GM19043 (cell line): ENCODE measurements around the gene MAFB.

ENCODE experiments used
- ATAC-seq: cut with Tn5 transposase; IDR thresholded peaks from one replicate; pipeline ENCODE4 v1.9.1; 2021; ENCODE audit warnings: low read depth; ENCODE audit not compliant: unreplicated experiment

The MAFB gene

DNA sequence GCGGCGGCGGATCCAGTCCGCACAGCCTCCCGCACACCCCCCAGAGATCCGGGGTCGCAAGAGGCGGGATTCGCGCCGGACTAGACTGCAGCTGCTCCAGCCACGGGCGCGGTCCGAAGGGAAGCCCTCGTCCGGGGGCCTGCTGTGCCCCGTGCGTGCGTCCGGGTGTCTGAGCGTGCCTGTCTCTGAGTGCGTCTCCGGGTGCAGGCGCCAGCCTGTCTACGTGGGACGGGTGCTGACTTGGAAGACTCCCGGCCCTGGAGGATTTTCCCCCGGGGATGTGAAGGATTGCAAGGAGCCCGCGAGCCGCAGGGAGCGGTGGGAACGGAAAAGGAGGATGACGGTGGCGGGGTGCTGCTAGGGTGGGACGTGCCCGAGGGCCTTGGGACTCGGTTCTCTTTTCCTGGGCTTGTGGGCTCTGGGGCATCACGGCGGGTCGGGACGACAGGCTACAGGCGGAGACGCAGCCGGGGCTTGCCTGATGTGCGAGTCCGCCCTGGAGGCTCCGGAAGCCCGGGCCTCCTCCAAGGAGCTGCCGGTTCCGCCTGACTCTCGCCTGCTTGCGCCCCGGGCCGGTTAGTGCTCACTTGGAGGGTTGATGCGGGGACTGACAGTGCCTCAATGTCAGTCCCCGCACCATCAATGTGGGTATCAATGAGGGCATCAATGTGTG lies 5.7 kb downstream of the MAFB start:
- no peak for ATAC-seq

DNA sequence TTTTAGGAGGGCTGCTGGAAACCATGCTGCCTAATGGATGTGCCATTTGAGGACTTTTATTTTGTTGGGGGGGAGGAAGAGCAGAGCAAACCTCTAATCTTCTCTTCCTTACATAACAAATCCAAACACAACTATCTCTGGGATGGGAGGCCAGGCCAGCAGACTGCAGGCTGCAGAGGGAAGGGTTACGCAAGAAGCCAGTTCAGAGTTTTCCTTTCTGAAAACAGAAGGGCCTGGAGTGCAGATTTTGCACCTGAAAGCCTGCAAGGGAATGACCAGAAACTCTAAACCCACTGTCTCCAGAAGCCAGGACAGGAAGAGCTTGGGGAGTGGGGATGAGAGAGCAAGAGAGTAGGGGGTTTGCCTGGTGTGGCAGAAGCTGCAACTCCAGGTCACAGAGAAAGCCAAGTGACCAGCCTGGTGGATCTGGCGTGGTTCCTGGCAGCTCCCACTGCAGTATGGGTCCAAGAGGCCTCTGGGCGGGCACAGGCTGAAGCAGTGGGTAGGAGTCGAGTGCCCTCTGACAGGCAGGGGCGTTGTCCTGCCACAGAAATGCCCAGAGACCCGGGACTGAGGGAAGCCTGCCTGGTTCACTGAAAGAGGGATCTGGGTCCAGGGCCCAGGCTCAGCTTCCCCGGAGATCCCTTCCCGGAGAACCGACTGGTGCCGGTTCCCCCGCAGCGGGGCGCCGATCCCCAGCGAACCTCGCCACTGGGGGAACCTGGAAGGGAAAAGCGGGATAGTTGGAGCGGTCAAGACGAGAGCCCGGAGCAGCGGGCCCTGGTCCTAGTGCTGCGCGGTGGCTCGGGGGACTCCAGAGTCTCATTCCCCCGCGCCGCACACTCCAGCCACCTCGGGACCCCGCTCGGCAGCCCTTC lies 6.7 kb downstream of the MAFB start:
- ATAC-seq, result no peak

DNA sequence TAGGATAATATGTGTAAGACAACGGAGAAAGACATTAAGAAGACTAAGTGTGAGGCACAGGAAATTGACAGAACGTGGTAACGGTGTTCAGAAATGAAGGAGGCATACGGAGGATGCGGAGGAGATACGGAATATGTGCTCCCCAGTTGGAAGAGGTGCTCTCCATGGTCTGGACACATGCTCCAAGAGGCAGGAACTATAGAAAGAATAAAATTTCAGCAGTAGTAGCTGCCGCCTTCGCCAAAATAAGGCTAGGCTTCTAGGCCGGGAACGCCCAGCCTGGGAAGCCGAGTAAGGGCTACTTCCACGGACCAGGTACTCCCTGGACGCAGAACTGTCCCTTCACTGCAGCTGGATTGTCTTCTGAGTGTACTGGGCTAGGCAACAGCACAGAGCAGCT lies 7.4 kb downstream of the MAFB start:
- ATAC-seq, result no peak

DNA sequence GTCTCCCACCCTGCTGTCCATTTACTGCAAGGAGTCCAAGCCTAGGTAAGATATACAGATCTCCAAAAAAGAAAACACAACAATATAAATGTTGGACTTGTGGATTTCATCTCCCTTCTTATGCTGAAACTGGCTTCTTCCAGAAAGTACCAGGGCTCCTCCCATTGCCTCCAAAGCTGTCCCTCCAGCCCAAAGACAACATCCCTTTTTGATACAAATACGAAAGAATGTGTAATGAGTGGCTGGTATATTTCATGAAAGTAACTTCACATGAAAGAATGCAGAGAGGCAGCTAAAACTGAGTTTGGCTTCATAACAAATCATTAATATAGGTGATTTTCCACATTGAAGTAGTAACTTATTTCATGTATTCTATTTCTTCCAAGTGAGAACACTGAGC lies 7.9 kb downstream of the MAFB start:
- no peak for ATAC-seq

DNA sequence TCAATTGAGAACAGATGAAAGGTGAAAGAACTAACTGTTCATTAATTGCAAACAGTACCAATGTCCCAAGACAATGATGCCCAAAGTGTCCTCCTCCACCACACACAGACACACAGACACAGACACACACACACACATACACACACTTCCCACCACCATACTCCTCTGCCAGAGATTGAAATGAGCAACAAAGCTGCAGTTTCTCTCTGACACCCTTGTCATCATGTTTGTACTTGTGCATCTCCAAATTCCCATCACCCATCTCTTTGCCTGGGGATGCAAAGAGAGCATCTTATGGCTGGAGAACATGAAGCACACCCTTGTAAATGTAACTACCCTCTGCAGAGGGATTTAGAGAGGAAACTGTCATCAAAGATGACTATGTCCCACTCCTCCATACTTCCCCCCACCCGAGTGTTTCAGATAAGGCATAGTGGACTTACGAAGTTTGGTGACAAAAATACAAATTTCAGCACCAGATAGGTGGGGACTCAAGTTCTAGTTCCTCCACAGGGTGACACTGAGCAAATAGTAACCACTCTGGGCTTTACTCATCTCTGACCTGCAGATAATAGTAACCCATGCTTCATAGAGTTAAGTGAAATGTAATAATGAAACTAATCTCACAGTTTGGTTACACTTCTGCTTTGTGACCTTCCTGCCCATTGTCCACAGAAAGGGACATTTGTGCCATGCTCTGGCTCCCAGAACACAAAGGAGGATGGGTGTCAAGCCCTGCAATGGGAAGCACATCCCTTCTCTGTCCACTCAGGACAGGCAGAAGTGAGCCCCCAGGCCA lies 8.7 kb downstream of the MAFB start:
- ATAC-seq, result no peak

DNA sequence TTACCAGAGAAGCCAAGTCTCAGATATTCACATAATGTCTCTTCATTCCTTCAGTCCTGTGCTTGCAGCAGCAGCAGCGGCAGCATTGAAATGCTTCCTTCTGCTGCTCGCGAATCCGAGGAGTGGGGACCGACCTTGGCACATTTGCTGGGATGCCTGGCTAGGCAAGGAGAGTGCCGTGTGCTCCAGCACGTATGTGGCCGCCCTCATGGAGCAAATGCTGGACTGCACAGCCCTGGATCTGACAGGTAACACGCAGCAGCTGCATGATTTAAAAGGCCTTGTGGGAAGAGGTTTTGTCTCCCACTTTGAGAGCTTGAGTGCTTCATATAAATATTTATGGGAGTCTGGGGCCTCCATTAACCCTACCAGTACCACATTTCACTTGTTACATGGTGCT lies 9.9 kb downstream of the MAFB start:
- ATAC-seq, result no peak

DNA sequence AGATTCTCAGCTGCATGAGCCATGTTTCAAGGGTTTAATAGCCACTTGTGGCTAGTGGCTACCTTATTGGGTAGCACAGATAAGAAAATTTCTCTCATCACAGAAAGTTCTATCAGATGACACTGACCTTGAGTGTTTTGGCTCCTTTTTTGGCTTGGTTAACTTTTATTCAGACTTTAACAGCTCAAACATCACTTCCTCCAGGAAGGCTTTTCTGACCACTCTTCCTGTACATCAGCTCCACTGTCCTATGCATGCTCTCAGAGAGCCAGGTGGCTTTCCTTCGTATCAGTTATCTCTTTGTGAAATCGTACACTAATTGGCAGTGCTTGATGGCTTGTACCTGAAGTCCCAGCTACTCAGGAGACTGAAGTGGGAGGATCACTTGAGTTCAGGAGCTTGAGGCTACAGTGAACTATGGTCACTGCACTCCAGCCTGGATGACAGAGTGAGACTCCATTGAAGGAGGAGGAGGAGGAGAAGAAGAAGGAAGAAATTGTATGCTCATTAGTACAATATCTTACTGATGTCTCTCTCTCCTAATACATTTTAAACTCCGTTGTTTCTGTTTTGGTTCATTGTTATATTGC lies 10.7 kb downstream of the MAFB start:
- no peak for ATAC-seq

DNA sequence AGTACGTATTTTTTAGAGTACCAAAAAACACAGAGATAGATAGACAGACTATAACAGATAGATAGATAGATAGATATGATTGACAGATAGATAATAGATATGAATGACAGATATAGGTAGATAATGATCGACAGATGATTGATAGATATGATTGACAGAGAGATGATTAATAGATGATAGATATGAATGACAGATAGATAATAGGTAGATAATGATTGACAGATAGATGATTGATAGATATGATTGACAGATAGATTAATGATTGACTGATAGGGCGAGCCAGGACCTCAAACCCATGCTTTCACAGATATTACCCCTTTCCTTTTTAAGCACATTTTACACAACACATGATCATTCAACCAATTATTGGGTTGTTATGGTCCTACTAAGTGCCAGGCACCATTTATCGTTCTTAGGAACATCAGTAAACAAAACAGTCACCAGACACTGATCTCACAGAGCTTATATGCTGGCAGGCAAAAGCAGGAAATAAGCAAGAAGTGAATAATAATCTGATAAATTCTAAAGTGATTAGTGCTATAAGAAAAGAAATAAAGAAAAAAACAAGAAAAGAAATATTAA lies 11.6 kb downstream of the MAFB start:
- ATAC-seq, result no peak

DNA sequence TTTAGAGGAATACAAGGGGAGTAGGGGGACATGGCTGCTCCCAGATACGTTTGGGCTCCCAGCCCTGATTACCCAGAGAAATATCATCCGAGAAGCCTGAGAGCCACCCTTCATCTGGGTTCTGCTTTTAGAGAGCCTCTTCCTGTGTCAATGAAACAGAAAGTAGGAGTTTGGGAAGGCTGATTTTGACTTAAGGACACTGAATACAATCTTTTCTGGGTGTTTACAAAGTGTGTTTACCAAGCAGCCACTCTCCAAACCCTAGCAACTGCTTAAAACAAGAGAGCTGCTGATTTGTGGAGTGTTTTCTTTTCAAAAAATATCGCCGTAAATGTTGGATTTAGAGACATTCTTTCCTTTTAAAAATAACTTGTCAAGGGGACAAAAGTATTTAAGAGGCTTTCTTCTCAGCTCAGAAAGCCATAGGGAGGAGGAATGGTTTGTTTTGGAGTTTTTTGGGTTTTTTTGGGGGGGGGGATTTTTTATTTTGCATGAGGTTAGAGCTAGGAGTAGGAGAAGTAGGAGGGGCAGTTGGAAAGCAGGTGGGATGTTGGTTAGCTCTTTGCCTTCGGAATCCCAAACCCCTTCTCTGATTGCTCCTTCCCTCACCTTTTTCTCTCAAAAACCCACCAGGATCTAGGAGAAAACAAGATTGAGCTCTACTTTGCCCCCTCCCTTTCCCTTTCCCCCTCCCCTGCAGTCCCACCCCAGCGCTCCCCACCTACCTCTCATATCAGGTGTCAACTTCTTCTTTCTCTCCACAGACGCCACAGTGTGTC lies 12.4 kb downstream of the MAFB start:
- no peak for ATAC-seq

DNA sequence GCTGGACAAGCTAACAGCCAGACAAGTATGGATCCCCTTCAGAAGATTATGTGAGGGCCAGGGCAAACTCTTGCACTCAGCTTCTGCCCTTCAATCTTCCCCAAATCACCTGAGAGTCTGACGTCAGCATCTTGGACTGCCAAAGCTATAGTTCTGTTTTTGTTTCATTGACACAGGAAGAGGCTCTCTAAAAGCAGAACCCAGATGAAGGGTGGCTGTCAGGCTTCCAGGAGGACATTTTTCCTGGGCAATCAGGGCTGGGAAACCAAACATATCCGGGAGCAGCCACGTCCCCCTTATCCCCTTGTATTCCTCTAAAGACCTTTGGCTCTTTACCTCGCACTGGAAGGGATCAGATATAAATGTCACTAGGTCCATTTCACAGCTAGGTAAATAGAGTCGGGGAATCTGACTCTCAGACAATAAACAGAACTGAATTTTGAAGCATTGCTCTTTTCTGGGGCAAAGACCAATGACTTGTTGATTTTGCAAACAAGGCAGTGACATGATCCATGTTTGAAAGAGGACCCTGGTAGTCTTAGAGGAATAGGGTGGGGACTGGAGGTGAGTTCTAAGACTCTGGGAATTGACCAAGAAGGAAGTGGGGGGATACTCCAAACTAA lies 13.3 kb downstream of the MAFB start:
- no peak for ATAC-seq

DNA sequence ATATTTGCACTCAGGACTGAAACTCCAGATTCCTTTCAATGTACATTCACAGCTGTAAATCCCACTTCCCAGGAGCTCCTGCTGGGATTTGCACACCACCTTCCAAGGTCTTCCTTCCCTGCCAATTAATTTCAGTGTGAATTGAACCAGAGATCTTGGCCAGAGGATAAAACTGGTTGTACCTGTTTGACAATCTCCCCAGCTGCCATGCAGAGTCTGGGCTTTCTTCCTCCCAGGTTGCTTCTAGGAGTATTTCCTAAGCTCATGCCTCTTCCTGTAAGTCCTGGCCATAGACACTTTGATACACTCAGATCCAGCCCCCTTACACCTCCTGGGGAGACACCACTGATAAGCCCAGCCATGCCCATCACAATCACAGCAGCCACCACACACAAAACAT lies 15.6 kb downstream of the MAFB start:
- no peak for ATAC-seq

DNA sequence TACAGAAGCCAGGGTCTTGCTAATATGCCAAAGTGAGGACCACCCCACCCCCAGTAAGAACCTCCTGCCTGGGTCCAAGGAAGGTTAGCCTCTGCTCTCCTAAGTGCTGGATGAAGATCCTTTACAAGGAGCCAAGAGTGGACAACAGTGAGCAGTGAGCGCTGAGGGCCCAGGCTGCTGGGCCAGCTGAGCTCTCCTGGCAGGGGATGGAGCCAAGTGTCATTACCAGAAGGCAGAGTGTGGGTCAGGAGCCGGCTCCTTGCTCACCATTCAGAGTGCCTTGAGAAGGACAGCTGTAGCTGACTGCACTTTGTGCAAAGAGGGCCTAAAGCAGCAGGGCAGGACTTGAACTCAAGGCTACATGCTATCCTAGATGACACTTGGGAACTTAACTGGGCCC lies 16.9 kb downstream of the MAFB start:
- ATAC-seq, result no peak

DNA sequence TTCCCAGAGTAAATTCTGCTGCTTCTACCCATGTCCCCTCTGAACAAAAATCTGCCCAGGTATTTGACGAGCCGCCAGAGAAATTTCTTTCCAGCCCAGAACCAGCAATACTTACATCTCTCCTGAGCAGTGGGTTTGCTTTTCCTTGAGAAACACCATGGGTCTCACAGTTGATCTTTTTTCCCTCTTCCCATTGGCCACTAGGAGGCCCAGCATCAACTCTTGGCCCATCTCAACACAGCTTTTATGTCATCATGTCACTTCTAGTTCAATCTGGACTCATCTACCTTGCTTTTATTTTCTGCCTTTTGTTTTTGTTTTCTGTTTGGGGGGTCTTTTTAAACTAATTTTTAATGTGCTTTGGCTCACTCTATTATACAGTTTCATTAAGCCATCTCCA lies 18.8 kb downstream of the MAFB start:
- no peak for ATAC-seq

DNA sequence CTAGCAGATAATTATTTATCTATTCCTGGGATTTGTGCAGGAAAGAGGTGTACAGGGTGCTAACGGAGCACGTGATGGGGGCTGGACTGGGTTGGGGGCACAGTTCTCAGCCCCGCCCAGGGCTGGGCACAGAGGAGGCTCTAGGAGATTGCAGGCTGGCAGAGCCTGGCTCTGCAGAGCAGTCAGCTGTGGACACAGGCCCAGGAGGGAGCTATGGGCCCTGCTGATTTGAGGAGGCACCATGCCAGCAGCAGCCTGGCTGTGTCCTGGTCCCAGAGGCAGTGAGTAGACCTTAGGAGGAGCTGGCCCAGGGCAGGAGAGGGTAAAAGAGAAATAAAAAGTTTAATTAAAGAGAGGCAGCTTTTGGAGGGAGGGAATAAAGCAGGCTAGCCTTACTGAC lies 19.3 kb downstream of the MAFB start:
- no peak for ATAC-seq

DNA sequence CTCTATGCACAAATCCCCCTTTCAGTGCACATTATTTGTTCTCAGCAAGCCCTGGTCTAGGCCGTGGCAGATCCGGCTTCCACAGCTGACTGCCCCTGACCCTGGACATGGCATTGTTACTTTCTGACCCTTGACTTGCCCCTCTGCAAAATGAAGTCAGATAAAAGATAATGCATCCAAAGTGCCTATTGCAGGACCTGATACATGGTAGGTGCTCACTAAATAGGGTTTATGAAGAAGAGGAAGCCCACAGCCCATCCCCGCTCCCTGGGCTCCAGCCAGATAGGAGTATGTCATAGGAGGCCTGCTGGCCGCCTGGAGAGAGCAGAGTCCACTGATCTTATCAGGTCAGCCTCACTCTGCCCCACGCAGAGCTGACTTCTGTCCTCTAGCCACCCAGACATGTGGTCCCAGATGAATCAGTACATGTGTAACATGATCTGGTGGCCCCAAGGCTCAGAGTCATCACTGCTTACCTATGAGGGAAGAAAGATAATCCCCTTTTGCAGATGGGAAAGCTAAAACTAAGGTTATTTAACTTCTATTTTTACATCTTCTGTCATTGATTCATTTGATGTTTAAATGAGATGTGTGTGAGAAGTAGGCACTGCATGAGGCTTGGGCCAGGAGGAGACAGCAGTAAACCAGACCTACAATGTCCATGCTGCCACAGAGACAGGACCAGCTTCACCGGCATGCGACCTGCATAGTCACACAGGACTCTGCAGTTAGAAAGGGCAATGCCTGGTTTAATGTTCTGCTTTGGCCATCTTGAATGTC lies 20.4 kb downstream of the MAFB start:
- ATAC-seq, result no peak

DNA sequence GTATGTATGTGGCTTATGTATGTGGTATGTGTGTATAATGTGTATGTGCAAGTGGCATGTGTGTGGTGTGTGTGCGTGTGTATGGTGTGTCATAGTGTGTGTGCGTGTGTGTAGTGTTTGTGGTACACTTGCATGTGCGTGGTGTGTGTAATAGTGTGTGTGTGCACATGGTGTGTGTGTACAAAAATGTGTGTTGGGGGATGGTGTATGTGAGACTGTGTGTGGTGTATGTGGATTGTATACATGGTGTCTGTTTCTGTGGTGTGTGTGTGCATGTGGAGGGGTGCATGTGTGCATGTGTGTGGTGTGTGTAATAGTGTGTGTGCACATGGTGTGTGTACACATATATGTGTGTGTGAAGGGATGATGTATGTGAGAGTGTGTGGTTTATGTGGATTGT lies 21.5 kb downstream of the MAFB start:
- no peak for ATAC-seq

DNA sequence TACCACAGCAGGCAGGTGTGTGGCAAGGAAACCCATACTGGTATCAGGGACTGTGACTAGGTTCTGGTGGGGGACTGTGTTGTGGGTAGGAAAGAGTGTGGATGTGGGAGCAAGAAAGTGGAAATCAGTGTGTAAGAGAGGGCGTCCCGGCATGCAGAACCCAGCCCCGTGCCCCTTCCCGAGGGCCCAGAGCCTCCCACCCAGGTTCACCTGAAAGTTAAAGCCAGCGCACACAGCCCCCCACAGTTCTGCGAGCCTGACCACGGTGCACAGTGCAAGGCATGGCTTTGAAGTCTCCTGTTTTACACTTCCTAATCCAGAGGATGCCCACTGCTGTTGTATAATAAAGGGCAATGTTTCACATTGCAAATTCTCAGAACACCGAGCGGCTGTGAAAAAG lies 22.7 kb downstream of the MAFB start:
- no peak for ATAC-seq

DNA sequence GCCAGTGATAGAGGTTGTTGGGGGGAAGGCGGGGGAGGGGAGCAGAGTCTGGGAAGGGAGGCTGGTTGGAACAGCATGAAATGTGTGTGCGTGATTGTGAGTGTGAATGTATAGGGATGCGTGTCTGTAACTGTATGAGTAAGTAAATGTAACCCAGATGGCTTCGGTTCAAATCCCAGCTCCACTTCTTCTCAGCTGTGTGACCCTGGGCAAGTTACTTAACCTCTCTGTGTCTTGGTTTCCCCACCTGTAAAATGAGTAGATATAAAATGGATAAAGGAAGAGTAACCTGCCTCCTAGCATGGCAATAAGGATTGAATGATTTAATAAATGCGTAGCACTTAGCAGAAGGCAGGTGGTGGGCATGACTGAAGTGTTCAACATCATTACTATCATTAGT lies 24.1 kb downstream of the MAFB start:
- no peak for ATAC-seq
